ENCODE measurements around the gene FBXW5.

DNA sequence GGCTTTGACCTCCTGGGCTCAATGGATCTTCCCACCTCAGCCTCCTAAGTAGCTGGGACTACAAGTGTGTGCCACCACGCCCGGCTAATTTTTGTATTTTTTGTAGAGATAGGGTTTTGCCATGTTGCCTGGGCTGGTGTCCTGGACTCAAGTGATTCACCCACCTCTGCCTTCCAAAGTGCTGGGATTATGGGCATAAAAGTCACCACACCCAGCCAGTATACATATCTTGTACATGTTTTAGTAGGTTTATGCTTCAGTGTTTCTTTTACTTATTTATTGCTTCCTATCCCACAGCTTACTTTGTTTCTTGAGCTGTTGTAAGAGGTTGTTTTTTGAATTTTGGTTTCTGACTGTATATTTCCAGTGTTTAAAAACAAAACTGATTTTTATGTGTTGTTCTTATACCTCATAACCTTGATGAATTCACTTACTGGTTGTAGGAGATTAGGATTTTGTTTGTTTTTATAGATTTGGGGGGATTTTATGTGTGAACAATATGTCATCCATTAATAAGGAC is 12.9 kb downstream of the FBXW5 start:
- TF ChIP-seq, protein P1, sequence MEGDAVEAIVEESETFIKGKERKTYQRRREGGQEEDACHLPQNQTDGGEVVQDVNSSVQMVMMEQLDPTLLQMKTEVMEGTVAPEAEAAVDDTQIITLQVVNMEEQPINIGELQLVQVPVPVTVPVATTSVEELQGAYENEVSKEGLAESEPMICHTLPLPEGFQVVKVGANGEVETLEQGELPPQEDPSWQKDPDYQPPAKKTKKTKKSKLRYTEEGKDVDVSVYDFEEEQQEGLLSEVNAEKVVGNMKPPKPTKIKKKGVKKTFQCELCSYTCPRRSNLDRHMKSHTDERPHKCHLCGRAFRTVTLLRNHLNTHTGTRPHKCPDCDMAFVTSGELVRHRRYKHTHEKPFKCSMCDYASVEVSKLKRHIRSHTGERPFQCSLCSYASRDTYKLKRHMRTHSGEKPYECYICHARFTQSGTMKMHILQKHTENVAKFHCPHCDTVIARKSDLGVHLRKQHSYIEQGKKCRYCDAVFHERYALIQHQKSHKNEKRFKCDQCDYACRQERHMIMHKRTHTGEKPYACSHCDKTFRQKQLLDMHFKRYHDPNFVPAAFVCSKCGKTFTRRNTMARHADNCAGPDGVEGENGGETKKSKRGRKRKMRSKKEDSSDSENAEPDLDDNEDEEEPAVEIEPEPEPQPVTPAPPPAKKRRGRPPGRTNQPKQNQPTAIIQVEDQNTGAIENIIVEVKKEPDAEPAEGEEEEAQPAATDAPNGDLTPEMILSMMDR (conservative IDR thresholded peaks at IDR 0.05; ENCODE audit: low read length): no peak
- no peak for TF ChIP-seq EZH2phosphoT487 (IDR thresholded peaks at IDR 0.05; ENCODE audit: borderline replicate concordance)
